GM12878 (cell line): ENCODE measurements around the gene VIT. TPM values are rescaled to one million over a fixed set of nuclear protein-coding genes. Genes with fewer than 3 reads are reported as not detected.
A peak's percentile ranks its signal among the peaks of the same experiment; 100 is the strongest.

Experiments used
- ATAC-seq: fragments of 200-7000 bp; cut with Tn5 transposase; 3 replicates; pipeline ENCODE4 v1.9.1; 2020; ENCODE audit warnings: mild to moderate bottlenecking, moderate library complexity
- BruUV-seq: library from RNA; stranded (reverse); fragments of 400-500 nt; replicated peaks from 2 replicates; lab custom pipeline; 2021; lab: Mats Ljungman, UMichigan
- CTCF ChIA-PET: fragments of 300-600 bp; sonication (Branson Sonifier 250); formaldehyde crosslinking; extraction: SDS; loops from one replicate; lab custom pipeline; 2021; ENCODE audit warnings: inconsistent platforms; lab: Yijun Ruan, JAX
- POLR2A ChIA-PET: fragments of 350-600 bp; formaldehyde crosslinking; extraction: SDS; loops from one replicate; lab custom pipeline; 2021; ENCODE audit warnings: inconsistent platforms; lab: Charles Lee
- RAD21 ChIA-PET: fragments of 300-600 bp; sonication (Branson Sonifier 250); formaldehyde crosslinking; loops from one replicate; lab custom pipeline; 2023; ENCODE audit warnings: antibody characterized with exemption; ENCODE audit not compliant: unreplicated experiment; lab: Charles Lee
- SMC1A ChIA-PET: fragments of 300-600 bp; sonication (Branson Sonifier 250); formaldehyde crosslinking; loops from one replicate; lab custom pipeline; 2023; ENCODE audit not compliant: unreplicated experiment, uncharacterized antibody; lab: Charles Lee
- DNase-seq: peaks from one replicate; pipeline ENCODE4 v3.0.0-alpha.2; 2011; ENCODE audit warnings: low read depth, low spot score
- FAIRE-seq: peaks from 3 replicates; lab custom pipeline; 2011; peaks lifted over from hg19 to GRCh38; lab: Jason Lieb, UNC
- H2AFZ ChIP-seq: 2 replicates; pipeline ENCODE4 v1.6.0; 2011; ENCODE audit warnings: low read depth, low read length, control low read depth; ENCODE audit not compliant: control insufficient read depth
- H3K27ac ChIP-seq: 2 replicates; pipeline ENCODE4 v1.5.1; 2011; ENCODE audit warnings: control low read depth; ENCODE audit not compliant: control insufficient read depth, insufficient read depth
- H3K27me3 ChIP-seq, 2 experiments: replicated peaks in 1 of 2; 2 replicates each; pipeline versions ENCODE4 v1.6.0 to v1.6.1; 2011; ENCODE audit warnings: low read length in 1 of 2; ENCODE audit not compliant: control insufficient read depth in 2 of 2, insufficient read depth in 2 of 2
- H3K36me3 ChIP-seq, 2 experiments: 2 replicates each; pipeline ENCODE4 v1.5.1; 2011; ENCODE audit warnings: low read length in 1 of 2; ENCODE audit not compliant: control insufficient read depth in 2 of 2, insufficient read depth in 2 of 2
- H3K4me1 ChIP-seq: 2 replicates; pipeline ENCODE4 v1.6.1; 2011; ENCODE audit warnings: mild to moderate bottlenecking, low read length, moderate library complexity, mixed read lengths; ENCODE audit not compliant: control insufficient read depth, insufficient read depth
- H3K4me2 ChIP-seq: 2 replicates; pipeline ENCODE4 v1.6.0; 2011; ENCODE audit warnings: control low read depth; ENCODE audit not compliant: control insufficient read depth, insufficient read depth
- H3K4me3 ChIP-seq: fragments of 200-600 bp; sonication (generic); 2 replicates; pipeline ENCODE4 v1.5.1; 2016
- H3K79me2 ChIP-seq: 2 replicates; pipeline ENCODE4 v1.6.0; 2011; ENCODE audit warnings: low read length; ENCODE audit not compliant: control insufficient read depth, insufficient read depth
- H3K9ac ChIP-seq: 2 replicates; pipeline ENCODE4 v1.8.0; 2011; ENCODE audit warnings: low read length, control low read depth, mixed read lengths; ENCODE audit not compliant: control insufficient read depth, insufficient read depth
- H3K9me3 ChIP-seq: replicated peaks from 3 replicates; pipeline ENCODE4 v1.5.1; 2011; ENCODE audit warnings: mild to moderate bottlenecking, low read length; ENCODE audit not compliant: control insufficient read depth, insufficient read depth
- H4K20me1 ChIP-seq: 2 replicates; pipeline ENCODE4 v1.6.0; 2011; ENCODE audit not compliant: control insufficient read depth, insufficient read depth
- CBX3 ChIP-seq: fragments of 200-600 bp; sonication (generic); IDR thresholded peaks from 2 replicates; pipeline ENCODE4 v1.6.1; 2016; ENCODE audit warnings: low read depth, borderline replicate concordance
- CHD1 ChIP-seq: IDR thresholded peaks from 2 replicates; pipeline ENCODE4 v1.6.1; 2012; ENCODE audit warnings: low read depth, low read length, improper control_type of control experiment
- E2F4 ChIP-seq: IDR thresholded peaks from 2 replicates; pipeline ENCODE4 v1.6.1; 2012; ENCODE audit warnings: low read depth, low read length, improper control_type of control experiment
- HDAC6 ChIP-seq: fragments of 200-600 bp; sonication (generic); IDR thresholded peaks from one replicate; pipeline ENCODE4 v1.8.0; 2017; ENCODE audit warnings: antibody characterized with exemption; ENCODE audit not compliant: unreplicated experiment
- LARP7 ChIP-seq: fragments of 450-650 bp; IDR thresholded peaks from 2 replicates; pipeline ENCODE4 v1.6.1; 2017; ENCODE audit warnings: mild to moderate bottlenecking
- SPI1 ChIP-seq: IDR thresholded peaks from 2 replicates; pipeline ENCODE4 v1.6.1; 2011; ENCODE audit warnings: low read depth, mild to moderate bottlenecking, low read length, moderate library complexity, borderline replicate concordance; ENCODE audit not compliant: insufficient read depth
- ZNF384 ChIP-seq: IDR thresholded peaks from 2 replicates; pipeline ENCODE4 v1.6.1; 2012; ENCODE audit warnings: low read depth, mild to moderate bottlenecking, low read length, improper control_type of control experiment, borderline replicate concordance
- ZNF622 ChIP-seq: fragments of 450-650 bp; IDR thresholded peaks from 2 replicates; pipeline ENCODE4 v1.6.1; 2017; ENCODE audit warnings: mild to moderate bottlenecking, inconsistent platforms
- WGBS: methylation state at CpG from one replicate; pipeline ENCODE4 v1.1.6; 2016; ENCODE audit warnings: low lambda C conversion rate; ENCODE audit not compliant: insufficient replicate concordance, insufficient coverage; ENCODE audit errors: missing lambda C conversion rate; 5-methylcytosine and 5-hydroxymethylcytosine counted together
- in situ Hi-C: fragments of 300-500 bp; cut with MboI; formaldehyde crosslinking; loops from 9 replicates; pipeline ENCODE4 v1.14.3; 2018; ENCODE audit warnings: mixed read lengths
- intact Hi-C: fragments of 100-400 bp; cut with micrococcal nuclease; formaldehyde crosslinking; loops from one replicate; pipeline ENCODE4 v1.14.2; 2022; ENCODE audit not compliant: unreplicated experiment
- polyA plus RNA-seq, 11 experiments: library from polyadenylated mRNA; depleted of rRNA in 4 of 11; unstranded in 6 of 11; stranded (reverse) in 5 of 11; fragments of >200 nt; fragmentation: Nextera tagmentation in 4 of 11; fragmentation: Illumina TruSeq in 1 of 11; extraction: Ambion mirVana in 4 of 11; extraction: Trizol in 1 of 11; gene quantifications; 1 replicate in 1 of 11; 2 replicates in 10 of 11; pipeline versions ENCODE4 v1.2.1 to v1.2.3, GENCODE V29; 2011 to 2016; ENCODE audit warnings: inconsistent platforms in 2 of 11, missing spikeins in 2 of 11, low read depth in 1 of 11
- total RNA-seq, 4 experiments: library from RNA; depleted of rRNA in 3 of 4; stranded (reverse); fragments of >200 nt in 3 of 4; fragmentation: Illumina TruSeq in 1 of 4; extraction: Trizol in 1 of 4; gene quantifications; 2 replicates each; pipeline versions ENCODE4 v1.2.1 to v1.2.3, GENCODE V29; 2013 to 2021

The VIT gene
- total and polyA plus RNA-seq, 10 of the 15 experiments (the other 5 are each of a cell fraction or from before 2014, with no cell fraction given), result 0.05 to 0.14 TPM; not detected in 8

DNA sequence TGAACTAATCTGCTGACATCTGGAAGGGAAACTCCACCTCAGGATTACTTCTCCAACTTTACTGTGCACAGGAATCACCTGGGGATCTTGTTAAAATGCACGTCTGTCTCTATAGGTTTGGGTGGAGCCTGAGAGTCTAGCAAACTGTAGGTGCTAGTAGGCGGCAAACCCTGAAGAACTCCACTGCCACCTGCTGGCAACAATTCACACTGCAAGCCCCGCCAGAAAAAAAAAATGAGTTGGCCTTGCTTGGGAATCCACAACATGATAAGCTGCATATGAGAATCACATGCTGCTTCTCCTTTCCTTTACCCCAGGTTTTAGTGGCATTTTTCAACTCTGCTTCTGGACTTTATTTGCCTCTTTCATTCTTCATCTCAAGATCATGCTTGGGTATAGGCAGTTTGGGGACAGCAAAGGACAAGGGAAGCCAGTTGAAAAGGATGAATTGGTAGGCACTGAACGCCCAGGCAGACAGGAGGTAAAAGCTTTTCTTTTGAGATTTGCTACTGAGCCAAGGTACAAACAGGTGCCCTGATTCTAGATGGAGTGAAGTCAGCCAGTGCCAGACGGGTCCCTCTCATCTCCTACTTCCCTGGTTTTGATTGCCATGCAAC, 88.8 kb downstream of the VIT start (continued):
- TF ChIP-seq ZNF384 (peak; percentile 83), ZNF622 (no peak), CBX3 (no peak), CHD1 (no peak), E2F4 (no peak), HDAC6 (no peak), LARP7 (no peak)

GRCh38 chr2:36789181-36789804, 92.8 kb downstream of the VIT start:
- Histone ChIP-seq H3K4me1 (0 out of 2 replicates have a peak, but pooled peaks cover 6% of the 10 kb centered on the region), H3K27me3 (no peaks in the 10 kb centered on the region), H2AFZ (0 out of 2 replicates have a peak overlapping the region, but pooled peaks have one; percentile 33), H3K79me2 (no peaks in the 10 kb centered on the region), H3K9me3 (no peaks in the 10 kb centered on the region), H3K4me2 (peak overlapping the region; percentile 4; the same call in 1 of the 2 replicates), H3K27ac (no peak overlapping the region), H3K36me3 (no peaks in the 10 kb centered on the region), H3K9ac (no peak overlapping the region), H4K20me1 (no peaks in the 10 kb centered on the region), H3K4me3 (no peak overlapping the region)
- ChIA-PET CTCF (interaction anchor here (1.3 to 2.7 kb wide), 2 partner anchors 10 to 17 kb away, joined by 4 to 17 read pairs; no protein-coding TSS in a partner anchor), POLR2A (no interaction called here), RAD21 (no interaction called here), SMC1A (interaction anchor here (0.6 to 0.8 kb wide), 2 partner anchors 76 to 127 kb away, joined by 3 read pairs; no protein-coding TSS in a partner anchor)
- TF ChIP-seq SPI1 (0 out of 2 replicates have a peak, but pooled peaks have one; percentile 25), HDAC6 (no peak)
- 33% methylated on average over 11 of the region's 11 CpGs for WGBS
- FAIRE-seq (no peak), ATAC-seq (no peak), DNase-seq (no peak)
- no TSS peak for BruUV-seq
- in situ Hi-C loops (no loop called here), intact Hi-C loops (loop anchor here (10.0 kb wide), 1 partner anchor 434 kb away; the partner anchor contains the start of gene CRIM1)
